ENCODE results near the gene GCFC2.

DNA sequence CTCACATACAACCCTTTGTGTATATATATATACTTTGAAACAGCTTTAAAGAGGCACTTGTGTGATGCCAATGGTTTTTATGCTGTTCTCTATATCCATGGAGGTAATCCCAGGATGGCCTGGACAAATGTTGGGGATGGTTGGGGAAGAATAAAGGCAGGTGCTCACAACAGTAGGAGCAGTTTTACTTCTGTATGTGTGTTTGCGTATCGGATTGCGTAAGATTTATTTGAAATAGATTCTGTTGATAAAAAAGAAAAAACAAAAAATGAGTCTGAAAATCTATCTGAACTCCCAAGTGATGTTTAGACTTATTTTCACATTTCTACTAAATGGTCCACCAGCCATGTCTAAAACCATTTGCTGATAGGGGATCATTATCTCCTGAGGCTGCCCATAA is 34.8 kb downstream of the GCFC2 start:
- TF ChIP-seq POLR2A (IDR thresholded peaks at IDR 0.05; ENCODE audit: low read length) (no peak), GATA1 (IDR thresholded peaks at IDR 0.05; ENCODE audit: low read depth, low read length) (no peak)

Data from erythroblast (primary cell).